Neural cell (in vitro differentiated cells): Measurements from ENCODE around the gene MRNIP. TPM values are rescaled to one million over a fixed set of nuclear protein-coding genes. Genes with fewer than 3 reads are reported as not detected.

Experiments used
- H2AFZ ChIP-seq: fragments of 200-600, 300-800 bp; sonication (generic), shearing (Covaris generic); 2 replicates; pipeline ENCODE4 v1.6.0; 2014; ENCODE audit warnings: low read depth, mild to moderate bottlenecking, antibody characterized with exemption, low read length, moderate library complexity
- H3F3A ChIP-seq: fragments of 200-600 bp; shearing (Covaris generic); 2 replicates; pipeline ENCODE4 v1.6.1; 2016; ENCODE audit warnings: mild to moderate bottlenecking, moderate library complexity, mixed read lengths, antibody characterized with exemption, low read length; ENCODE audit not compliant: insufficient read depth, poor library complexity, severe bottlenecking
- H3K27ac ChIP-seq: fragments of 200-600, 300-800 bp; sonication (generic), shearing (Covaris generic); 2 replicates; pipeline ENCODE4 v1.5.1; 2014; ENCODE audit warnings: mild to moderate bottlenecking, low read length, moderate library complexity
- H3K27me3 ChIP-seq: fragments of 300-800, 200-600 bp; sonication (generic), shearing (Covaris generic); 2 replicates; pipeline ENCODE4 v1.6.0; 2014; ENCODE audit warnings: mild to moderate bottlenecking, low read depth, low read length, moderate library complexity; ENCODE audit not compliant: insufficient read depth
- H3K36me3 ChIP-seq: fragments of 300-800, 200-600 bp; sonication (generic), shearing (Covaris generic); 2 replicates; pipeline ENCODE4 v1.5.1; 2014; ENCODE audit warnings: mild to moderate bottlenecking, antibody characterized with exemption, low read length, moderate library complexity; ENCODE audit not compliant: insufficient read depth
- H3K4me2 ChIP-seq: fragments of 300-800, 200-600 bp; sonication (generic), shearing (Covaris generic); 2 replicates; pipeline ENCODE4 v1.6.0; 2014; ENCODE audit warnings: mild to moderate bottlenecking, low read length
- H3K4me3 ChIP-seq: fragments of 300-800, 200-600 bp; sonication (generic), shearing (Covaris generic); 2 replicates; pipeline ENCODE4 v1.5.1; 2014; ENCODE audit warnings: mild to moderate bottlenecking, low read length, moderate library complexity
- H3K79me2 ChIP-seq: fragments of 200-600 bp; shearing (Covaris generic); replicated peaks from 2 replicates; pipeline ENCODE4 v1.6.0; 2014; ENCODE audit warnings: mild to moderate bottlenecking, low read length, moderate library complexity; ENCODE audit not compliant: insufficient read depth
- H3K9ac ChIP-seq: fragments of 300-800, 200-600 bp; sonication (generic), shearing (Covaris generic); 2 replicates; pipeline ENCODE4 v1.6.1; 2016; ENCODE audit warnings: mild to moderate bottlenecking, low read length, mixed read lengths
- H3K9me2 ChIP-seq: fragments of 200-600 bp; shearing (Covaris generic); 2 replicates; pipeline ENCODE4 v1.6.1; 2016; ENCODE audit warnings: mild to moderate bottlenecking, low read length, mixed read lengths; ENCODE audit not compliant: insufficient read depth
- H3K9me3 ChIP-seq: fragments of 200-600, 300-800 bp; sonication (generic), shearing (Covaris generic); 2 replicates; pipeline ENCODE4 v1.6.1; 2016; ENCODE audit warnings: mild to moderate bottlenecking, mixed run types, low read length, moderate library complexity, mixed read lengths
- H4K20me1 ChIP-seq: fragments of 200-600 bp; shearing (Covaris generic); 2 replicates; pipeline ENCODE4 v1.6.1; 2016; ENCODE audit warnings: mild to moderate bottlenecking, mixed run types; ENCODE audit not compliant: insufficient read depth
- EP300 ChIP-seq: fragments of 450-650 bp; conservative IDR thresholded peaks from 2 replicates; pipeline ENCODE4 v1.6.1; 2014; ENCODE audit warnings: antibody characterized with exemption, mild to moderate bottlenecking, moderate library complexity; ENCODE audit not compliant: poor library complexity, severe bottlenecking
- EZH2 ChIP-seq: fragments of 200-600, 300-800 bp; shearing (Covaris generic), sonication (generic); IDR thresholded peaks from 2 replicates; pipeline ENCODE4 v1.6.1; 2014; ENCODE audit warnings: antibody characterized with exemption, low read length, borderline replicate concordance, mild to moderate bottlenecking; ENCODE audit not compliant: insufficient read depth, poor library complexity, severe bottlenecking
- MXI1 ChIP-seq: fragments of 450-650 bp; conservative IDR thresholded peaks from 2 replicates; pipeline ENCODE4 v1.6.1; 2014; ENCODE audit warnings: antibody characterized with exemption, mild to moderate bottlenecking; ENCODE audit not compliant: poor library complexity, severe bottlenecking
- POLR2AphosphoS5 ChIP-seq: IDR thresholded peaks from 2 replicates; pipeline ENCODE4 v1.6.1; 2012
- RAD21 ChIP-seq: fragments of 450-650 bp; conservative IDR thresholded peaks from 2 replicates; pipeline ENCODE4 v1.6.1; 2014; ENCODE audit warnings: antibody characterized with exemption, mild to moderate bottlenecking, moderate library complexity
- SMC3 ChIP-seq: fragments of 450-650 bp; conservative IDR thresholded peaks from 2 replicates; pipeline ENCODE4 v1.6.1; 2014; ENCODE audit warnings: antibody characterized with exemption, mild to moderate bottlenecking, moderate library complexity; ENCODE audit not compliant: poor library complexity
- TAF1 ChIP-seq: IDR thresholded peaks from 2 replicates; pipeline ENCODE4 v1.6.1; 2012; ENCODE audit warnings: low read depth
- polyA plus RNA-seq: library from polyadenylated mRNA; depleted of rRNA; stranded (reverse); fragments of >200 nt; gene quantifications from 2 replicates; pipeline ENCODE4 v1.2.3, GENCODE V29; 2014
- TF ChIP-seq, protein P1 (sequence below): IDR thresholded peaks from 2 replicates; pipeline ENCODE4 v1.6.1; 2012; ENCODE audit warnings: borderline replicate concordance
- TF ChIP-seq, protein P2 (sequence below): fragments of 450-650 bp; IDR thresholded peaks from 2 replicates; pipeline ENCODE4 v1.5.1; 2014; ENCODE audit warnings: antibody characterized with exemption, mild to moderate bottlenecking, moderate library complexity; ENCODE audit not compliant: poor library complexity, severe bottlenecking

Gene MRNIP
- polyA plus RNA-seq, 1 donor from 2014 or later: 121 TPM

DNA sequence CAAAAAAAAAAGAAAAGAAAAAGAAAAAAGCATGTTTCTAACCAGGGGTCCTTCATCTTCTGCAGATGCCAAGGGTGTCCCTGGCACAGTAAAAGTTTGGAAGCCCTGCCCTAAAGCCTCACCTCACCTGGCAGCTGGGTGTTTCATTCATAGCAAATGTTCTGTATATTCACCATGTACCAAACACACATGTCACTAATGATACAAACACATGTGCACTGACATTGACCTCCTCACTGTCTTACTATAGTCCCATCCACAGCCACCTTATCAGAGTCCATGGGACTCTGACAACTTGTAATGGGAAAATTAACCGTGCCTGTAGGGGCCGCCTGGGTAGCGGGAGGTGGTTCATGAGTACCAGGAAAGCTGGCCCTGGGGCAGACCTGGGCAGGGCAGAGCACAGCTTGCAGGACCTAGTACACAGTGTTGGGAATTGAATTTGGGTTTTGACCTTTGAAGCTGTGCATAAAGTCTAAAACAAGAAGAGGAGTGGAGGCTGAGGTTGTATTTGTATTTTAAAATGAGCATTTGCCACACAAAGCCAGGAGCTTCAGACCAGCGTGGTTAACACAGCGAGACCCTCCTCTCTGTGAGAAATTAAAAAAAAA lies 45.5 kb downstream of the MRNIP start:
- peaks cover 3% of the 10 kb centered on the region for H3K79me2 ChIP-seq
- H3K4me2 ChIP-seq: no peak overlapping the region
- no peaks in the 10 kb centered on the region for H3K9me3 ChIP-seq
- no peak overlapping the region for H3K4me3 ChIP-seq
- H3K9me2 ChIP-seq: no peaks in the 10 kb centered on the region
- peaks cover 4% of the 10 kb centered on the region for H3K27me3 ChIP-seq
- H3K9ac ChIP-seq: no peak overlapping the region
- H2AFZ ChIP-seq: no peak overlapping the region
- H3F3A ChIP-seq: no peaks in the 10 kb centered on the region
- H3K27ac ChIP-seq: no peak overlapping the region
- H3K36me3 ChIP-seq: no peaks in the 10 kb centered on the region
- no peaks in the 10 kb centered on the region for H4K20me1 ChIP-seq
- TF ChIP-seq EZH2: no peak
- TF ChIP-seq RAD21: no peak
- no peak for TF ChIP-seq EP300
- TF ChIP-seq, protein P1, sequence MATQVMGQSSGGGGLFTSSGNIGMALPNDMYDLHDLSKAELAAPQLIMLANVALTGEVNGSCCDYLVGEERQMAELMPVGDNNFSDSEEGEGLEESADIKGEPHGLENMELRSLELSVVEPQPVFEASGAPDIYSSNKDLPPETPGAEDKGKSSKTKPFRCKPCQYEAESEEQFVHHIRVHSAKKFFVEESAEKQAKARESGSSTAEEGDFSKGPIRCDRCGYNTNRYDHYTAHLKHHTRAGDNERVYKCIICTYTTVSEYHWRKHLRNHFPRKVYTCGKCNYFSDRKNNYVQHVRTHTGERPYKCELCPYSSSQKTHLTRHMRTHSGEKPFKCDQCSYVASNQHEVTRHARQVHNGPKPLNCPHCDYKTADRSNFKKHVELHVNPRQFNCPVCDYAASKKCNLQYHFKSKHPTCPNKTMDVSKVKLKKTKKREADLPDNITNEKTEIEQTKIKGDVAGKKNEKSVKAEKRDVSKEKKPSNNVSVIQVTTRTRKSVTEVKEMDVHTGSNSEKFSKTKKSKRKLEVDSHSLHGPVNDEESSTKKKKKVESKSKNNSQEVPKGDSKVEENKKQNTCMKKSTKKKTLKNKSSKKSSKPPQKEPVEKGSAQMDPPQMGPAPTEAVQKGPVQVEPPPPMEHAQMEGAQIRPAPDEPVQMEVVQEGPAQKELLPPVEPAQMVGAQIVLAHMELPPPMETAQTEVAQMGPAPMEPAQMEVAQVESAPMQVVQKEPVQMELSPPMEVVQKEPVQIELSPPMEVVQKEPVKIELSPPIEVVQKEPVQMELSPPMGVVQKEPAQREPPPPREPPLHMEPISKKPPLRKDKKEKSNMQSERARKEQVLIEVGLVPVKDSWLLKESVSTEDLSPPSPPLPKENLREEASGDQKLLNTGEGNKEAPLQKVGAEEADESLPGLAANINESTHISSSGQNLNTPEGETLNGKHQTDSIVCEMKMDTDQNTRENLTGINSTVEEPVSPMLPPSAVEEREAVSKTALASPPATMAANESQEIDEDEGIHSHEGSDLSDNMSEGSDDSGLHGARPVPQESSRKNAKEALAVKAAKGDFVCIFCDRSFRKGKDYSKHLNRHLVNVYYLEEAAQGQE: no peak
- no peak for TF ChIP-seq SMC3
- no peak for TF ChIP-seq TAF1
- TF ChIP-seq, protein P2, sequence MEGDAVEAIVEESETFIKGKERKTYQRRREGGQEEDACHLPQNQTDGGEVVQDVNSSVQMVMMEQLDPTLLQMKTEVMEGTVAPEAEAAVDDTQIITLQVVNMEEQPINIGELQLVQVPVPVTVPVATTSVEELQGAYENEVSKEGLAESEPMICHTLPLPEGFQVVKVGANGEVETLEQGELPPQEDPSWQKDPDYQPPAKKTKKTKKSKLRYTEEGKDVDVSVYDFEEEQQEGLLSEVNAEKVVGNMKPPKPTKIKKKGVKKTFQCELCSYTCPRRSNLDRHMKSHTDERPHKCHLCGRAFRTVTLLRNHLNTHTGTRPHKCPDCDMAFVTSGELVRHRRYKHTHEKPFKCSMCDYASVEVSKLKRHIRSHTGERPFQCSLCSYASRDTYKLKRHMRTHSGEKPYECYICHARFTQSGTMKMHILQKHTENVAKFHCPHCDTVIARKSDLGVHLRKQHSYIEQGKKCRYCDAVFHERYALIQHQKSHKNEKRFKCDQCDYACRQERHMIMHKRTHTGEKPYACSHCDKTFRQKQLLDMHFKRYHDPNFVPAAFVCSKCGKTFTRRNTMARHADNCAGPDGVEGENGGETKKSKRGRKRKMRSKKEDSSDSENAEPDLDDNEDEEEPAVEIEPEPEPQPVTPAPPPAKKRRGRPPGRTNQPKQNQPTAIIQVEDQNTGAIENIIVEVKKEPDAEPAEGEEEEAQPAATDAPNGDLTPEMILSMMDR: no peak
- no peak for TF ChIP-seq MXI1
- TF ChIP-seq POLR2AphosphoS5: no peak

DNA sequence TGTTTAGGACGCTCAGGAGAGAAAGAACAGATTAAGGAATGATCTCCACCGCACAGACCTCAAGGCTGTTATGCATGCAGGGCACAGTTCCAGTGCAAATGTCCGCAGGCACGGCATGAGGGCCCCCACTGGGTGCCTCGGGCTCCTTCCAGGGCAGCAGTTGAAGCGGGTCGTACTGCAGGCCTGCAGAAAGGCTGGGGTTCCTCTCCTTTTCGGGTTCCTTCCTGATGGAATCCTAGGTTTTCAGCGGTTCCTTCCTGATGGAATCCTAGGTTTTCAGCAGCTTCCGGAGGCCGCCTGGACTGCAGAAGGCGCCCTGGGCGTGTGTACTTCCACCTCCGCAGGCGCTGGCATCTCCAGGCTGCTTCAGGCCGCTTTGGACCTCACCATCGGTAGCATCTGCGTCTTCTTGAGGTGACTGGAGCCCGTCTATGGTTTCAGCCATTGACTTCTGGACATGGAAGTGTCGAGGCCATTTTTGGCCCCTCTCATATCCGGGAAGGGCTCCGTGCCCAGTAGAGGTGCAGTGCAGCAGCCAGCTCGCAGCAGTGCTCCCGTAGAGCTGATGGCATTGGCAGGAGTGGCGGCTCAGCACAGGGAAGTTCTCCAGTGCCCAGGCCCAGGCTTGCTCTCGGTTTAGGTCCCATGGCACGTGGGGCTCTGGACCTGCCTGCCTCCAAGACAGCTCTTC lies 46.3 kb downstream of the MRNIP start:
- H3K9ac ChIP-seq: no peak overlapping the region
- H3K9me3 ChIP-seq: no peaks in the 10 kb centered on the region
- H3F3A ChIP-seq: no peaks in the 10 kb centered on the region
- no peaks in the 10 kb centered on the region for H3K36me3 ChIP-seq
- H3K27me3 ChIP-seq: peaks cover 2% of the 10 kb centered on the region
- TF ChIP-seq, protein P2: no peak
- no peak for TF ChIP-seq POLR2AphosphoS5
- TF ChIP-seq TAF1: no peak
- TF ChIP-seq EZH2: no peak
- TF ChIP-seq MXI1: no peak
- no peak for TF ChIP-seq SMC3
- TF ChIP-seq, protein P1: no peak
- no peak for TF ChIP-seq EP300
- TF ChIP-seq RAD21: no peak
- H4K20me1 ChIP-seq: no peaks in the 10 kb centered on the region
- H2AFZ ChIP-seq: no peak overlapping the region
- no peak overlapping the region for H3K4me3 ChIP-seq
- no peaks in the 10 kb centered on the region for H3K9me2 ChIP-seq
- H3K79me2 ChIP-seq: peaks cover 7% of the 10 kb centered on the region
- no peak overlapping the region for H3K27ac ChIP-seq
- H3K4me2 ChIP-seq: no peak overlapping the region
